GM21526 (cell line): ENCODE measurements around the gene RBM48.
"Not testable (repeated sequence)": the region's sequence is repeated elsewhere in the genome, so short reads cannot be mapped to it uniquely, and the experiment has no call there.

ENCODE experiments used
- ATAC-seq: cut with Tn5 transposase; IDR thresholded peaks from one replicate; pipeline ENCODE4 v1.9.1; 2021; ENCODE audit warnings: moderate library complexity; ENCODE audit not compliant: unreplicated experiment, low FRiP score

The RBM48 gene

DNA sequence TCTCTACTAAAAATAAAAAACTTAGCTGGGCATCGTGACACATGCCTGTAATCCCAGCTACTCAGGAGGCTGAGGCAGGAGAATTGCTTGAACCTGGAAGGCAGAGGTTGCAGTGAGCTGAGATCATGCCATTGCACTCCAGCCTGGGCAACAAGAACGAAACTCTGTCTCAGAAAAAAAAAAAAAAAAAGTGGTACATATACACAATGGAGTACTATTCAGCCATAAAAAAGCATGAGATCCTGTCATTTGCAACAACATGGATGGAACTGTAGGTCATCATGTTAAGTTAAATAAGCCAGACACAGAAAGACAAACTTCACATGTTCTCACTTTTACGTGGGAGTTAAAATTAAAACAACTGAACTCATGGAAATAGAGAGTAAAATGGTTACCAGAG is 14.9 kb downstream of the RBM48 start:
- not testable (repeated sequence) for ATAC-seq

DNA sequence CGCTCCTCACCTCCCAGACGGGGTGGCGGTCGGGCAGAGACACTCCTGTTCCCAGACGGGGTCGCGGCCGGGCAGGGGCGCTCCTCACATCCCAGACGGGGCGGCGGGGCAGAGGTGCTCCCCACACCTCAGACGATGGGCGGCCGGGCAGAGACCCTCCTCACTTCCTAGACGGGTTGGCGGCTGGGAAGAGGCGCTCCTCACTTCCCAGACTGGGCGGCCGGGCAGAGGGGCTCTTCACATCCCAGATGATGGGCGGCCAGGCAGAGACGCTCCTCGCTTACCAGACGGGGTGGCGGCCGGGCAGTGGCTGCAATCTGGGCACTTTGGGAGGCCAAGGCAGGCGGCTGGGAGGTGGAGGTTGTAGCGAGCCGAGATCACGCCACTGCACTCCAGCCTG is 16.5 kb downstream of the RBM48 start:
- ATAC-seq = not testable (repeated sequence)

DNA sequence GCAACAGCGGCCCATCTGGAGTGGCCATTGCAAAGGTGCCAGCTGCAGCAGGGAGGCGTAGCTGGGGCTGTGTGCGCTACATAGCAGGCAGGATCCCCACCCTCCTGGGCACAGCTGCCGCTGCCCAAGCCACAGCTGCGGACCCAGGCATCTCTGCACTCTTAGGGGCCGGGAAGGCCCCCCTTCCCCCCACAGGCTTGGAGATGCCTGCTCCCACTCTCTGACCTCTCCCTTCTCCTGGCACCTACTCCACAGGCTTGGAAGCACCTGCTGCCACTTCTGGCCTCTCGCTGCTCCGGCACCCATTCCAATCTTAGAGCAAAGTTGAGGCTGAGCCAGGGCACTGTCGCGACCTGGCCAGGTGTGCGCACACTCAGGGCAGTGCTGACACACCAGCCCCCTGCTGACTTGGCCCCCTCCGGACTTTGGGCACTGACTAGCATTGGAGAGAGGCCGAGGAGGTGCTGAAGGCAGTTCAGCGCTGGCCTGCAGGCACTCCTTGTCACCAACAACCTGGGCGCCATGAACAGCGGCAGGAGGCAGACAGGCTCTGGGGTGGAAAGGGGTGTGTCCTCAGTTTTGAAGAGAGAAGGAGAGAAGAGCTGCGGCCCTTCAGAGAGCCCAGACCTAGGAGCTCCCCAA is 18.4 kb downstream of the RBM48 start:
- no peak for ATAC-seq

DNA sequence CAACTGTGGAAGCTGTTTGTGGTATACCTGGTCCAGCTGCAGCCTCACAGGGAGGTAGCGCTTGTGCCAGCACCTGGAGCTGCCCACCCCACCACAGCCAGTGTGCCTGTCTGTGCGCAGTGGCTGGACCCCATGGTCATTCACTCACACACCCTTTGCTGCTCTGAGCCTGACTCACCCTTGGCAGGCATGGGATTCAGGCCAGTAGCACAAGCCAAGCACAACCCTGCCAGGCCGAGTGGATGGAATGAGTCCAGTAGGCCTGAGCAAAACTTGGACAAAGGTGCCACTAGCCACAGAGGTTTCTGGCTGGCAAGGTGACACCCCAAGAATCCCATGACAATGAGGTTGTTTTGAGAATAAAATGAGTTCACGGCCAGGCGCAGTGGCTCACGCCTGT is 19.0 kb downstream of the RBM48 start:
- no peak for ATAC-seq

DNA sequence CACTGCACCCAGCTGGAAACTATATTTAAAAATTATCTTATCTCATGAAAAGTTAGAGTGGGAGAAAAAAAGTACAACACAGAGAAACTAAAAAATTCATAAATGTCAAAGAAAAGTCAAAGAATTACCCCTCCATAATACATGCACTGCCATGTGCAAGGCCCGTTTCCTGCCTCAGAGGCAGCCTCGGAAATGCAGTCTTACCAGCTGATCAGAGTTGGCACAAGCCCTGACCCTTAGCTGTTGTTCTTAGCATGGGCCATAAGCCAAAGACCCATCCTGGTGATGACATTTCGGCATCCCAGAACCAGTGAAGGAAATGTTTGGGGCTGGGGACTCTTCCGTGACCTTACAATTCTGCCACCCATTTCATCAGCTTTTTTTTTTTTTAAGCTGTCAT is 21.6 kb downstream of the RBM48 start:
- ATAC-seq = no peak

DNA sequence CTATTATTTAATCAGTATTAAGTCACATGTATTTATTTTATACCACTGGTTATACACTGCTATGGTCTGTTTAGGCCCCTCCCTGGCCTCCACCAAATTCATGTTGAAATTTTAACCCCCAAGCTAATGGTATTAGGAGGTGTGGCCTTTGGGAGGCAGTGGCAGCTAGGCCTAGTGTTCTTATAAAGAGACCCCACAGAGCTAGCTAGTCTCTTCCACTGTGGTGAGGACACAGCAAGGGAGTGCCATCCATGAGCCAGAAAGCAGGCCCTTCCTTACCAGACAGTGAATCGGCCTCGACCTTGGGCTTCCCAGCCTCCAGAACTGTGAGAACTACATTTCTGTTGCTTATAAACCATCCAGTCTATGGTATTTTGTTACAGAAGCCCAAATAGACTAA is 28.7 kb downstream of the RBM48 start:
- no peak for ATAC-seq

DNA sequence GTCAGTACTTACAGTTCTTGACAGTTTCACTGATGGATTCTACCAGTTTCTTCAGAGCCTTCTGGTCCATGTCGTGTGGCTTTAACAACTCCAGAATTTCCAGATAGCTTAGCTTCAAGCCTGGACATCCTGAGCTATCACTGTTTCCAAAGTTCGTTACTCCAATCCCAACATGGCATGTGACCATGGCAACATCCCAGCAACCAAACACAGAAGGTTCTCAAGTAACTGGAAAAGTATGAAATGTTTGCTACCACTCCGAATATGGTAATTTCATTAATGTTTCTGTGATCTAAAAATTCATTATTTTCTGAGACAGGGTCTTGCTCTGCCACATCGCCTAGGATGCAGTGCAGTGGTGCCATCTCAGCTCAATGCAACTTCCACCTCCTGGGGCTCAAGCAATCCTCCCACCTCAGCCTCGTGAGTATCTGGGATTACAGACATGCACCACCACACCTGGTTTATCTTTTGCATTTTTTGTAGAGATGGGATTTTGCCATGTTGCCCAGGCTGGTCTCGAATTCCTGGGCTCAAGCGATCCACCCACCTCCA is 29.3 kb downstream of the RBM48 start:
- ATAC-seq = no peak

DNA sequence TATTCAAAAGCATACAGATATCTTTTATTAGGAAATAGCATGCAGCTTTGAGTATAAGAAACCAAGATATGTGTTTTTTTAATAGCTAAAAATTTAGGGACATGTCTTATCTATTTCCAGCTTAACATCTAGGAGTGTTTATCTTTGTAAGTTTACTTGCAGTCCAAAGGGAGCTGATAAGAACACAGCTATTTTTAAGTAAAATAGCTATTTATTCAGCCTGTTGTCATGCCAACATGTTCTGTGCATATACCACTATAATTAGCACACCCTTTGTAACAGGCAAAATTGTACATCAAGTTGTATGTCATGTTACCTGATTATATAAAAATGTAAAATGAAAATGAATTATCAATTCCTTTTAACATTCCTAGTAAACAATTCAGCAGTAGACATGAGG is 32.0 kb downstream of the RBM48 start:
- ATAC-seq = no peak

DNA sequence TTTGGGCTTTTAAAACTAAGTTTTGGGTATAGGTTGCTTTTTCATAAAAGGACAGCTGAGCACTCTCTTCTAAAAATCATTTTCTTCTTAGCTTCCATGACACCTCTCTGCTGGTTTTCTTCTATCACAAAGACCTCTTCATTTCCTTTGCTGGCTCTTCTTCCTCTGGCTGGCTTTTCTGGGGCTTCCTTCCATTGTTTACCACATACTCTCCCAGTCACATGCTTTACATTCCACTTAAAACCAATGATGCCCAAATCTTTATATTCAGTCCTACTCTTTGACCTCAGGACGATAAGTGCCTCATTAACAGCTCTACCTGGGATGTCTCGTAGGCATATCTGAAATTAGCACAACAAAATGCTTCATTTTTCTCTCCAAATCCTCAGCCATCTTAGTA is 34.8 kb downstream of the RBM48 start:
- no peak for ATAC-seq

DNA sequence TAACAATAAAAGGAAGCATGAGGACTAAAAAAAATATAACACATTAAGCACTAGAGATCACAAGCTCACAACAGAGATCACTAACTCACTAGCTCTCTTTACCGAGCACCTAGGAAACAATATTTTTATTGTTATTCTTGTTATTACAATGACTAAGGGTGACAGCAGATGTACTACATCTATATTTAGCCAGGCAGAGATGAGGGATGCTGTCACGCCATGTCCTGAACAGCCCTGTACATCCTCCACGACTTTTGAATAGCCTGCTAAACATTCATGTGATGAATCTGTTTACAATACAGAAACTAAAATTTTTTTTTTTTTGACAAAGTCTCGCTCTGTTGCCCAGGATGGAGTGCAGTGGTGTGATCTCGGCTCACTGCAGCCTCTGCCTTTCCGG is 38.9 kb downstream of the RBM48 start:
- ATAC-seq = no peak

DNA sequence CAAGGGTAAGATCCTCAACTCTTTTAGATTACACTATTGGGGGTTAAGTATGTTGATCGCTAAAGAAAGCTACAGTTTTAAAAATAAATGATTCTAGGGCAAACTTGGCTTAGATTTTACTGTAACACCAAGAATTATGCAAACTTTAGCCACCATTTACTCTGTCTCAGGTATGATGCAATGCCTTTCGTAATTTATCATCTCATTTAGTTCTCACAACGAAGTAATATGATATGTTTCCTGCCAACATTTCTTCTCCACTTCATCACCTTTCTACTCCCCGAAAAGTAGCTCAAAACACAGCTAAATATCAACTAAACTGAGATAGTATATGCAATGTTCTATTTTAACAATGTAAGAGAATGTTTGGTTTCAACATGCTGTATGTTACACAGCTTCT is 40.5 kb downstream of the RBM48 start:
- no peak for ATAC-seq

DNA sequence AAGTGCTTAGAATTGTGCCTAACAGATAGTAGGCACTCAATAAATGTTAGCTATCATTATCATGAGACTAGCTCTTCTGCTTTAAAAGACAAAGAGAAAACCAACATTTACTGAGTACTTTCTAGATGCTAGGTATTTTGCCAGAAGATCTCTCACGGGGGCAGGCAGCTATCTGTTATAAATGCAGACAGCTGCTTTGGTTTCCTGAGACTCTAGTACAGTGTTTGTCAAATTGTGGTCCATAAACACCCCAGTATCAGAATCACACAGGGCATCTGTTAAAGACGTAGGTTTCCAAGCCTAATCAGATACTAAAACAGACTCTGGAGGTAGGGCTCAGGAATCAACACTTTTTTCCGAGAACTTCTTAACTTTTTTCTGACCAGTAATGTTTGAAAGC is 47.7 kb downstream of the RBM48 start:
- no peak for ATAC-seq

DNA sequence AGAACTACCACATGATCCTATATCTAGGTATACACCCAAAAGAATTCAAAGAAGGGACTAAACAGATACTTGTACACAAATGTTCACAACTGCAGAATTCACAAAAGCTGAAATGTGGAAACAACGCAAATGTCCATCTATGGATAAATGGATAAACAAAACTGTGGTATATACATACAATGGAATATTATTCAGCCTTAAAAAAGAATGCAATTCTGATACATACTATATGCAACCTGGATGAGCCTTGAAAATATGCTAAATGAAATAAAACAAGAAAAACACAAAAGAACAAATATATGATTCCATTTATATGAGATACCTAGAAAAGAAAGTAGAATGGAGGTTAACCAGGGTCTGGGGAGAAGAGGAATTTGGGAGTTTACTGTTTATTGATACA is 54.4 kb downstream of the RBM48 start:
- ATAC-seq = no peak

DNA sequence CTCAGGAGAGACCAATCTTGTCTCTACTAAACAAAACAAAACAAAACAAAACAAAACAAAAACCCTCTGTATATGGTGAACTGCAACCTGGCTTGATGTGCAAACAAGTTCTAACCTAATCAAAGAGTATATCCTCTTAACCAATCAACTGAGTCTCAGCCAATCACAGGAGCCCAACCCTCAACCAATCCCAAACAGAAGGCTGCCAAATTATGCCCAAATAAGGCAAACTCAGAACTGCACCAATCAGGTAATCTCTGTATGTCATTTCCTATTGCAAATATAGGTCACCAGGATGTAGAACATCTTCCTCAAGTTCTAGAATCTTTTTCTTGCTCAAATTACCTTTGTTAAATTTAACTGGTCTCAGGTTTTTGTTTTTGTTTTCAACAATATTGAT is 56.4 kb downstream of the RBM48 start:
- no peak for ATAC-seq

DNA sequence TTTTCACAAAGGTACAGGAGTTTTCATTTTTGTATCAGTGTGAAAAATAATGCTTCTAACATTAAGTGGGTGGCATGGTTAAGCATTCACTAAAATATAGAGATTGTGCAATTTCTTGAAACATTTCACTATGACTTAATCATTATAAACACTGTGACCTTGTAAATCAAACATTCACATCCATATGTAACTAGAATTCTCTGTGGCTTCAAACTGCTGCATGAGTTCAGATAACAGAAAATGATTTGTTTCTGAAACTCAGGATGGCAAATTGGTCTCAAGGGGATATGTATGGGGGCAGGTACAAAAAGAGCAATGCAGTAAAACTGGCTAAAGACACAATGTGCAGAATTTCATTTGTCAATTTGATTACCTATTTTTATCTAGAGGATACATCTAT is 57.8 kb downstream of the RBM48 start:
- no peak for ATAC-seq

DNA sequence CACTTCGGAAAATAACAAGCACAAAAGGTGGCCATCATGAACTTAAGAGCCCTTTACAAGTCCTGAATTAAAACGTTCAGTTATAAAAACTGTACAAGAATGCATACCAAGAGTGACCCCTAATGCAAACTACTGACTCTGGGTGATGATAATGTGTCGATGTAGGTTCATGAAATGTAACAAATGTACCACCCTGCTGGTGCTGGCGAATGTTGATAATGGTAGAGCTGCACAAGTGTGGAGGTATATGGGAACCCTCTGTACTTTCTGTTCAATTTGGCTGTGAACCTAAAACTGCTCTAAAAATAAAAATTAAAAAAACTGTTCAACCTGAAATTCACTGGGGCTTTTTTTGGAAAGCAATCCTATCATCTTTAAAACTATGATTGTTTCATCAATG is 58.2 kb downstream of the RBM48 start:
- no peak for ATAC-seq
